OCI-LY1 (cell line): ENCODE data around the gene SORBS1.

Source experiments
- H2AFZ ChIP-seq: fragments of 200-600 bp; sonication (generic), shearing (Covaris generic); 2 replicates; pipeline ENCODE4 v1.6.0; 2014; ENCODE audit warnings: antibody characterized with exemption, mild to moderate bottlenecking, low read length
- H3F3A ChIP-seq: fragments of 200-600 bp; sonication (generic), shearing (Covaris generic); 2 replicates; pipeline ENCODE4 v1.6.0; 2014; ENCODE audit warnings: mild to moderate bottlenecking, antibody characterized with exemption, low read length, moderate library complexity; ENCODE audit not compliant: insufficient read depth
- H3K27ac ChIP-seq: fragments of 200-600 bp; sonication (generic); 2 replicates; pipeline ENCODE4 v1.5.1; 2014; ENCODE audit warnings: low read length, mixed run types, mild to moderate bottlenecking, low read depth; ENCODE audit not compliant: poor library complexity, severe bottlenecking
- H3K27me3 ChIP-seq: fragments of 200-600 bp; sonication (generic); 2 replicates; pipeline ENCODE4 v1.6.0; 2014; ENCODE audit warnings: antibody characterized with exemption, mild to moderate bottlenecking, low read length, moderate library complexity; ENCODE audit not compliant: insufficient read depth
- H3K36me3 ChIP-seq: fragments of 200-600 bp; sonication (generic); 2 replicates; pipeline ENCODE4 v1.6.1; 2014; ENCODE audit warnings: mild to moderate bottlenecking, antibody characterized with exemption, low read length, moderate library complexity, mixed read lengths; ENCODE audit not compliant: insufficient read depth
- H3K4me1 ChIP-seq: fragments of 200-600 bp; sonication (generic); 2 replicates; pipeline ENCODE4 v1.5.1; 2014; ENCODE audit warnings: mild to moderate bottlenecking, low read length, moderate library complexity; ENCODE audit not compliant: insufficient read depth, severe bottlenecking
- H3K4me2 ChIP-seq: fragments of 200-600 bp; sonication (generic), shearing (Covaris generic); 2 replicates; pipeline ENCODE4 v1.6.1; 2014; ENCODE audit warnings: low read length
- H3K4me3 ChIP-seq: fragments of 200-600 bp; sonication (generic); 2 replicates; pipeline ENCODE4 v1.5.1; 2014; ENCODE audit warnings: low read length, low read depth, mild to moderate bottlenecking, mixed read lengths; ENCODE audit not compliant: poor library complexity, severe bottlenecking
- H3K79me2 ChIP-seq: fragments of 200-600 bp; shearing (Covaris generic); 2 replicates; pipeline ENCODE4 v1.6.1; 2016; ENCODE audit warnings: mixed run types, low read length, mixed read lengths; ENCODE audit not compliant: insufficient read depth
- H3K9ac ChIP-seq: fragments of 200-600 bp; sonication (generic), shearing (Covaris generic); 2 replicates; pipeline ENCODE4 v1.6.1; 2014; ENCODE audit warnings: mild to moderate bottlenecking, low read length, mixed read lengths
- H3K9me2 ChIP-seq: fragments of 200-600 bp; sonication (generic), shearing (Covaris generic); 2 replicates; pipeline ENCODE4 v1.6.1; 2014; ENCODE audit warnings: low read depth, mild to moderate bottlenecking, low read length, mixed read lengths
- H3K9me3 ChIP-seq: fragments of 200-600 bp; shearing (Covaris generic); 2 replicates; pipeline ENCODE4 v1.6.1; 2014; ENCODE audit warnings: low read length, mixed read lengths
- H4K20me1 ChIP-seq: fragments of 200-600 bp; sonication (generic), shearing (Covaris generic); 2 replicates; pipeline ENCODE4 v1.6.0; 2016; ENCODE audit warnings: mild to moderate bottlenecking, low read length; ENCODE audit not compliant: insufficient read depth
- EZH2 ChIP-seq: fragments of 200-600 bp; sonication (generic), shearing (Covaris generic); IDR thresholded peaks from 2 replicates; pipeline ENCODE4 v1.8.0; 2017; ENCODE audit warnings: borderline replicate concordance, mixed run types, mild to moderate bottlenecking, antibody characterized with exemption, low read length, moderate library complexity, mixed read lengths
- TF ChIP-seq, protein P1 (sequence below): fragments of 200-600 bp; sonication (generic), shearing (Covaris generic); IDR thresholded peaks from 2 replicates; pipeline ENCODE4 v1.5.1; 2017; ENCODE audit warnings: mild to moderate bottlenecking, antibody characterized with exemption, low read length, moderate library complexity, mixed read lengths

SORBS1 gene

DNA sequence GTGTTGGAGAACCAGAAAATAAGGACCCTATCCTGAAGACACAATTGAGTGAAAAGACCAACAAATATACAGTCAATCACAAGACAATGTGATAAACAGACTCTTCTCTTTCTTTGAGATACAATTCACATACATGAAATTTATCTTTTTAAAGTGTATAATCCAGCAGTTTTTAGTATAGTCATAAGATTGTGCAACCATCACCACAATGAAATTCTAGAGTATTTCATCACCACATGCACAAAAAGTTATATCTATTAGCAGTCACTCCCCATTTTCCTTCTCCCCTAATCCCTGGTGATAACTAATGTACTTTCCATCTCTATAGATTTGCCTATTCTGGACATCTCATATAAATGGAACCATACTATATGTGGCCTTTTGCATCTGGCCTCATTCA is 8.2 kb upstream of the SORBS1 start:
- Histone ChIP-seq H3K27me3 (no peaks in the 10 kb centered on the region), H3K79me2 (no peaks in the 10 kb centered on the region), H3K4me3 (no peak overlapping the region), H3K27ac (no peak overlapping the region), H3K9me3 (no peaks in the 10 kb centered on the region), H4K20me1 (no peaks in the 10 kb centered on the region), H3K4me2 (no peak overlapping the region), H3K4me1 (no peaks in the 10 kb centered on the region), H3F3A (no peaks in the 10 kb centered on the region), H3K36me3 (no peaks in the 10 kb centered on the region), H3K9me2 (no peaks in the 10 kb centered on the region), H2AFZ (no peak overlapping the region), H3K9ac (no peak overlapping the region)
- TF ChIP-seq EZH2, result no peak
- TF ChIP-seq, protein P1, sequence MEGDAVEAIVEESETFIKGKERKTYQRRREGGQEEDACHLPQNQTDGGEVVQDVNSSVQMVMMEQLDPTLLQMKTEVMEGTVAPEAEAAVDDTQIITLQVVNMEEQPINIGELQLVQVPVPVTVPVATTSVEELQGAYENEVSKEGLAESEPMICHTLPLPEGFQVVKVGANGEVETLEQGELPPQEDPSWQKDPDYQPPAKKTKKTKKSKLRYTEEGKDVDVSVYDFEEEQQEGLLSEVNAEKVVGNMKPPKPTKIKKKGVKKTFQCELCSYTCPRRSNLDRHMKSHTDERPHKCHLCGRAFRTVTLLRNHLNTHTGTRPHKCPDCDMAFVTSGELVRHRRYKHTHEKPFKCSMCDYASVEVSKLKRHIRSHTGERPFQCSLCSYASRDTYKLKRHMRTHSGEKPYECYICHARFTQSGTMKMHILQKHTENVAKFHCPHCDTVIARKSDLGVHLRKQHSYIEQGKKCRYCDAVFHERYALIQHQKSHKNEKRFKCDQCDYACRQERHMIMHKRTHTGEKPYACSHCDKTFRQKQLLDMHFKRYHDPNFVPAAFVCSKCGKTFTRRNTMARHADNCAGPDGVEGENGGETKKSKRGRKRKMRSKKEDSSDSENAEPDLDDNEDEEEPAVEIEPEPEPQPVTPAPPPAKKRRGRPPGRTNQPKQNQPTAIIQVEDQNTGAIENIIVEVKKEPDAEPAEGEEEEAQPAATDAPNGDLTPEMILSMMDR, result no peak

GRCh38 chr10:95567903-95568630 is 6.9 kb upstream of the SORBS1 start:
- Histone ChIP-seq H3K4me2 (no peak overlapping the region), H3K36me3 (no peaks in the 10 kb centered on the region), H4K20me1 (no peaks in the 10 kb centered on the region), H3K9ac (no peak overlapping the region), H3K79me2 (no peaks in the 10 kb centered on the region), H2AFZ (no peak overlapping the region), H3K9me2 (no peaks in the 10 kb centered on the region), H3K27me3 (no peaks in the 10 kb centered on the region), H3K4me3 (no peak overlapping the region), H3K9me3 (no peaks in the 10 kb centered on the region), H3K27ac (no peak overlapping the region), H3F3A (no peaks in the 10 kb centered on the region), H3K4me1 (no peaks in the 10 kb centered on the region)
- no peak for TF ChIP-seq EZH2
- TF ChIP-seq, protein P1, result no peak

- Histone ChIP-seq H3K4me3 (no peak overlapping the region), H3K27ac (no peak overlapping the region), H3K36me3 (no peaks in the 10 kb centered on the region), H3K9ac (no peak overlapping the region), H3K4me1 (no peaks in the 10 kb centered on the region), H3K79me2 (no peaks in the 10 kb centered on the region), H2AFZ (no peak overlapping the region), H3K4me2 (no peak overlapping the region), H3K9me3 (no peaks in the 10 kb centered on the region), H3F3A (no peaks in the 10 kb centered on the region), H3K27me3 (no peaks in the 10 kb centered on the region), H3K9me2 (no peaks in the 10 kb centered on the region), H4K20me1 (no peaks in the 10 kb centered on the region)
- no peak for TF ChIP-seq EZH2
- TF ChIP-seq, protein P1, result no peak
These were observed 5.0 kb upstream of the SORBS1 start for GRCh38 chr10:95566136-95566535.
